Activated B cell treated with CpG ODN at 0.5 μM for 24 hours (primary cell): Measurements from ENCODE around the gene B3GALT4. TPM values are rescaled to one million over a fixed set of nuclear protein-coding genes. Genes with fewer than 3 reads are reported as not detected.

ENCODE experiments used
- ATAC-seq: fragments of 200-7000 bp; cut with Tn5 transposase; one replicate; pipeline ENCODE4 v1.10.0; 2021; ENCODE audit warnings: low read depth, mild to moderate bottlenecking, moderate library complexity
- CTCF ChIA-PET: fragments of 350-600 bp; sonication (Branson Sonifier 250); formaldehyde crosslinking; loops from one replicate; lab custom pipeline; 2021; ENCODE audit warnings: antibody characterized with exemption; lab: Charles Lee
- POLR2A ChIA-PET: fragments of 350-600 bp; sonication (Branson Sonifier 250); formaldehyde crosslinking; loops from one replicate; lab custom pipeline; 2021; ENCODE audit warnings: antibody characterized with exemption; lab: Charles Lee
- DNase-seq: peaks from one replicate; pipeline ENCODE4 v3.0.0; 2022
- H3K27ac Mint-ChIP-seq: one replicate; pipeline ENCODE4 v1.8.0; 2020; ENCODE audit warnings: mixed read lengths
- H3K27me3 Mint-ChIP-seq: one replicate; pipeline ENCODE4 v1.8.0; 2021; ENCODE audit warnings: mixed read lengths
- H3K36me3 Mint-ChIP-seq: one replicate; pipeline ENCODE4 v1.8.0; 2021; ENCODE audit warnings: low read depth, mixed read lengths
- H3K4me1 Mint-ChIP-seq: one replicate; pipeline ENCODE4 v1.8.0; 2021; ENCODE audit warnings: mixed read lengths
- H3K4me3 Mint-ChIP-seq: one replicate; pipeline ENCODE4 v1.8.0; 2020; ENCODE audit warnings: mild to moderate bottlenecking, mixed read lengths
- H3K9me3 Mint-ChIP-seq: one replicate; pipeline ENCODE4 v1.8.0; 2020; ENCODE audit warnings: mixed read lengths
- intact Hi-C: fragments of 100-400 bp; cut with micrococcal nuclease; formaldehyde crosslinking; loops from one replicate; pipeline ENCODE4 v1.15.1; 2024
- total RNA-seq: library from RNA; stranded (reverse); gene quantifications from 2 replicates; pipeline ENCODE4 v1.2.3, GENCODE V29; 2022
- TF ChIP-seq, protein P1 (sequence below): fragments of 200-600 bp; IDR thresholded peaks from one replicate; pipeline ENCODE4 v1.8.0; 2022; ENCODE audit warnings: antibody characterized with exemption, mild to moderate bottlenecking

The B3GALT4 gene
- total RNA-seq, 1 donor from 2014 or later = 19.4 TPM

- ATAC-seq (peak; percentile 84), DNase-seq (peak; percentile 86)
- Mint-ChIP-seq H3K36me3 (peaks cover 26% of the 10 kb centered on the region), H3K27me3 (no peaks in the 10 kb centered on the region), H3K27ac (peak overlapping the region; percentile 91), H3K4me3 (peak overlapping the region; percentile 91), H3K4me1 (peaks cover 28% of the 10 kb centered on the region), H3K9me3 (no peaks in the 10 kb centered on the region)
- CTCF ChIA-PET = interaction anchor here (1.1 to 2.5 kb wide), 23 partner anchors 22 to 315 kb away, joined by 3 to 29 read pairs (median 7); partner anchors contain the start of genes B3GALT4, RING1, RPS18 and VPS52
- POLR2A ChIA-PET = interaction anchor here (0.5 to 5.5 kb wide), 42 partner anchors 10 to 1059 kb away, joined by 3 to 55 read pairs (median 5); partner anchors contain the start of genes B3GALT4, BRD2, HLA-DOA and HLA-DPA1
- TF ChIP-seq, protein P1, sequence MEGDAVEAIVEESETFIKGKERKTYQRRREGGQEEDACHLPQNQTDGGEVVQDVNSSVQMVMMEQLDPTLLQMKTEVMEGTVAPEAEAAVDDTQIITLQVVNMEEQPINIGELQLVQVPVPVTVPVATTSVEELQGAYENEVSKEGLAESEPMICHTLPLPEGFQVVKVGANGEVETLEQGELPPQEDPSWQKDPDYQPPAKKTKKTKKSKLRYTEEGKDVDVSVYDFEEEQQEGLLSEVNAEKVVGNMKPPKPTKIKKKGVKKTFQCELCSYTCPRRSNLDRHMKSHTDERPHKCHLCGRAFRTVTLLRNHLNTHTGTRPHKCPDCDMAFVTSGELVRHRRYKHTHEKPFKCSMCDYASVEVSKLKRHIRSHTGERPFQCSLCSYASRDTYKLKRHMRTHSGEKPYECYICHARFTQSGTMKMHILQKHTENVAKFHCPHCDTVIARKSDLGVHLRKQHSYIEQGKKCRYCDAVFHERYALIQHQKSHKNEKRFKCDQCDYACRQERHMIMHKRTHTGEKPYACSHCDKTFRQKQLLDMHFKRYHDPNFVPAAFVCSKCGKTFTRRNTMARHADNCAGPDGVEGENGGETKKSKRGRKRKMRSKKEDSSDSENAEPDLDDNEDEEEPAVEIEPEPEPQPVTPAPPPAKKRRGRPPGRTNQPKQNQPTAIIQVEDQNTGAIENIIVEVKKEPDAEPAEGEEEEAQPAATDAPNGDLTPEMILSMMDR = no peak
- intact Hi-C loops = loop anchor here (1.0 to 2.0 kb wide), 14 partner anchors 22 to 364 kb away; partner anchors contain the start of genes KIFC1, PFDN6, RXRB and SLC39A7
These were observed 27.8 kb upstream of the B3GALT4 start for GRCh38 chr6:33248932-33249731.

- intact Hi-C loops = loop anchor here (1.0 to 2.0 kb wide), 8 partner anchors 21 to 365 kb away; partner anchors contain the start of genes KIFC1, PFDN6, RXRB and SLC39A7
- peak; percentile 22 for DNase-seq
- CTCF ChIA-PET = interaction anchor here (0.7 to 2.5 kb wide), 10 partner anchors 21 to 249 kb away, joined by 3 to 29 read pairs (median 8); partner anchors contain the start of genes B3GALT4, RING1, RPS18 and VPS52
- Mint-ChIP-seq H3K27ac (peak overlapping the region; percentile 91), H3K9me3 (no peaks in the 10 kb centered on the region), H3K4me1 (peaks cover 28% of the 10 kb centered on the region), H3K36me3 (peaks cover 26% of the 10 kb centered on the region), H3K27me3 (no peaks in the 10 kb centered on the region), H3K4me3 (peak overlapping the region; percentile 91)
- POLR2A ChIA-PET = interaction anchor here (0.5 to 5.5 kb wide), 34 partner anchors 10 to 1060 kb away, joined by 3 to 55 read pairs (median 5); partner anchors contain the start of genes B3GALT4, BRD2, HLA-DOA and HLA-DPA1
- TF ChIP-seq, protein P1 = no peak
- ATAC-seq = no peak
These were observed 26.9 kb upstream of the B3GALT4 start for GRCh38 chr6:33249732-33250630.

DNA sequence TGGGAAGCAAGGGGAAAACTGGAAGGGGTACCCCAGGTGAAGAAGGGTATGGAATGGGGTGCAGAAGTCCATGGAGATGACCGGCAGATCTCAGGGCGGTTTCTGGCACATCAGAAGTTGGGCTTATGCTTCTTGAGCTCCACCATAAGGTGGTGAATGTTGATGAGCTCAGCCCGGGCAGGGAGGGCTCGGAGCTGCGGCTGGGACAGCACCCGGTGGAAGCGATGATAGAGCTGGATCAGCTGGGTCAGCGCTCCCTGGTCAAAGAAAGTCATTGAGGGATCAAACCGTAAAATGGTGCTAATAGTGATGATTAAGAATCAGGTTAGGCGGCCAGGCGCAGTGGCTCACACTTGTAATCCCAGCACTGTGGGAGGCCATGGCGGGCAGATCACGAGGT is 26.2 kb upstream of the B3GALT4 start:
- Mint-ChIP-seq H3K9me3 (no peaks in the 10 kb centered on the region), H3K36me3 (peaks cover 27% of the 10 kb centered on the region), H3K4me3 (peak overlapping the region; percentile 91), H3K27me3 (no peaks in the 10 kb centered on the region), H3K27ac (peak overlapping the region; percentile 91), H3K4me1 (peaks cover 28% of the 10 kb centered on the region)
- TF ChIP-seq, protein P1 = no peak
- ATAC-seq (no peak), DNase-seq (no peak)
- ChIA-PET POLR2A (interaction anchor here (1.8 to 5.5 kb wide), 7 partner anchors 21 to 170 kb away, joined by 4 to 55 read pairs (median 27); partner anchors contain the start of genes B3GALT4, PFDN6, RING1 and RPS18), CTCF (no interaction called here)
- intact Hi-C loops = no loop called here

DNA sequence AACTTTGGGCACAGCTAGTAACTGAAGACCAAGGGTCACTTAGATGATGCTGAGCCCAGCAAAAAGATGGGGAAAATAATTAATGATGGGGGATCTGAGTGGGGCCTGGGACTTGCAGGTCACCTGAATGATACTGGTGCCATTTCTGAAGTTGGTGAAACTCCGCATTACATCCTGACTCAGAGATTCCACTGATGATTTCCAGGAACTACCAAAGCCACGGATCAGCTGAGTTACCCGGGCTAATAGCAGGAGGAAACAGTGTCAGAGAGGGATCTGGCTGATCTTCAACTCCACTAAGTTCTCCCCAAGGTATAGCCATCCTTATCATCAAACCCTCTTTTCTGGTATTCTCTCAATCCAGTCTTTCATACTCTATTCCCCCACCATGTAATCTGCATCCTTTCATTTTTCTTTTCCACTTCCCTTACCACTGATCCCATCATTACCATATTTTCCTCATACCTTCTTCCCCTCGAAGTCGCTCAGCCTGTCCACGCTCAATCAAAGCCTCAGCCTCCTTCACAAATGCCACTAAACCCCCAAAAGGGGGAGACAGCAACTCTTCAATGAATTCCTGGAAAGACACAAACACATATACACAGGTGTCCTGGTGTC is 25.4 kb upstream of the B3GALT4 start:
- Mint-ChIP-seq H3K27ac (no peak overlapping the region), H3K4me1 (peaks cover 28% of the 10 kb centered on the region), H3K4me3 (peak overlapping the region; percentile 40), H3K36me3 (peaks cover 30% of the 10 kb centered on the region), H3K9me3 (no peaks in the 10 kb centered on the region), H3K27me3 (no peaks in the 10 kb centered on the region)
- ChIA-PET CTCF (no interaction called here), POLR2A (interaction anchor here (3.7 to 5.5 kb wide), 3 partner anchors 20 to 43 kb away, joined by 32 to 55 read pairs (median 37); partner anchors contain the start of genes B3GALT4, RING1, RPS18 and VPS52)
- DNase-seq = no peak
- ATAC-seq = no peak
- intact Hi-C loops = no loop called here
- TF ChIP-seq, protein P1 = no peak
